Kidney capillary endothelial cell (primary cell): Measurements from ENCODE around the gene LBP.
"Not testable (repeated sequence)": the region's sequence is repeated elsewhere in the genome, so short reads cannot be mapped to it uniquely, and the experiment has no call there.

Experiments
- DNase-seq: peaks from one replicate; pipeline ENCODE4 v3.0.0-alpha.2; 2018; ENCODE audit warnings: low spot score

The LBP gene

DNA sequence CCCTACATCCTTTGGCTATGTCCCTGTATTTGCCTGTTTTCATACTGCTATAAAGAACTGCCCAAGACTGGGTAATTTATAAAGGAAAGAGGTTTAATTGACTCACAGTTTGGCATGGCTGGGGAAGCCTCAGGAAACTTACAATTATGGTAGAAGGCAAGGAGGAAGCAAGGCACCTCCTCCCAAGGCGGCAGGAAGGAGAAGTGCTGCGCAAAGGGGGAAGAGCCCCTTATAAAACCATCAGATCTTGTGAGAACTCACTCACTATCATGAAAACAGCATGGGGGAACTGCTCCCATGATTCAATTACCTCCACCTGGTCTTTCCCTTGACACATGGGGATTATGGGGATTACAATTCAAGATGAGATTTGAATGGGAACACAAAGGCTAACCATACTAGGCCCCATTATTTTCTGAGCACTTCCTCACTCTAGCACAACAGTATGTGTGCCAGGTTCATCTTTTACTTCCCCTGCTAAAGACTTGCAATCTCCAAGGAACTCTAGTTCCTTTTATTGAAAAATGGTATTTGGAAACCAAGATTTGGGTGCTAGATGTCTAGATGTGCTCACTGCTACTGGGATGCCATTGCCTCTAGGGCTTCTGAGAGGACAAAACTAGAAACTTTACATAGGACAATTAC lies 49.6 kb downstream of the LBP start:
- DNase-seq, result not testable (repeated sequence)

DNA sequence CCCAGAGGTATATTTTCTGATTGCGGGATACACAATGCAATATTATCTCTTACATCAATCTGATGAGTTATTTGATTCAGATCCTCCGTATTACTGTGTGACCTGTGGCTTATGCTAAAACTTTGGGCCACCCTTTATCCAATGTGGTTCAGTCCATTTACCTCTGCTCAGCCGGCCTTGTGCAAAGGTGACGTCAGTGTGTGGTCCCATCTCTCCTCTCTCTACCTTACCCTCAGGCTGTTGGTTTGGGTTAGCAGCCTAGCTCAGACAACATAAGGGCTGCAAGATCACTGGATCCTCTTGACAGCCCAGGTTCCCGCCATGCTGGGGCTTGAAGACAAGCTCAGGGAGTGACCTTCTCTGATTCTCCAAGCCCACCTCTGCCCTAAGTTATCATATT lies 55.8 kb downstream of the LBP start:
- DNase-seq, result no peak

- no peak for DNase-seq
Observed at GRCh38 chr20:38402816-38403215, 56.5 kb downstream of the LBP start.

GRCh38 chr20:38404016-38404415 lies 57.7 kb downstream of the LBP start:
- no peak for DNase-seq

- no peak for DNase-seq
Observed at GRCh38 chr20:38405132-38405531, 58.9 kb downstream of the LBP start.

DNA sequence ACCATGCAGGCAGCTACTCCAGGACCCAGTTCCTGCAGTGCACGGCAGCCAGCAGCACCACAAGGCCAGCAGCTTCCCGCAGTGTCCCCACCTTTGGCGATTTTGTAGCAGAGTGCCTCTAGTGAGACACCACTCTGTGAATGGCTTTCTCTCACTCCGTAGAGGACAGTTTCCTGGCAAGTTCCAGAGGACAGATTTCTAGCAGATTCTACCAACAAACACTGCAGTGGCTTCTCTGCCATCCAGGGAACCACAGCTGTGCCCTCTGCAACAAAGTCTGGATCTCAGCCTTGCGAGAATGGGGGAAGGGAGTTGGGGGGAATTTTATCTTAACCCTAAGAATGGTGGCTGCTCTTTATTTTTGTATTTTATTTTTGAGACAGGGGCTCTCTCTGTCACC lies 60.2 kb downstream of the LBP start:
- DNase-seq, result no peak

DNA sequence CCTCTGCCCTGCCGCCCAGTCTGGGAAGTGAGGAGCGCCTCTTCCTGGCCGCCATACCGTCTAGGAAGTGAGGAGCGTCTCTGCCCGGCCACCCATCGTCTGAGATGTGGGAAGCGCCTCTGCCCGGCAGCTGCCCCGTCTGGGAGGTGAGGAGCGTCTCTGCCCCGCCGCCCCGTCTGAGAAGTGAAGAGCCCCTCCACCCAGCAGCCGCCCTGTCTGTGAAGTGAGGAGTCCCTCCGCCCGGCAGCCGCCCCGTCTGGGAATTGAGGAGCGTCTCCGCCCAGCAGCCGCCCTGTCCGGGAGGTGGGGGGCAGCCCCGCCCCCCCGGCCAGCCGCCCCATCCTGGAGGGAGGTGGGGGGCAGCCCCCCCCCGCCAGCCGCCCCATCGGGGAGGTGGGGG lies 61.0 kb downstream of the LBP start:
- DNase-seq, result no peak

DNA sequence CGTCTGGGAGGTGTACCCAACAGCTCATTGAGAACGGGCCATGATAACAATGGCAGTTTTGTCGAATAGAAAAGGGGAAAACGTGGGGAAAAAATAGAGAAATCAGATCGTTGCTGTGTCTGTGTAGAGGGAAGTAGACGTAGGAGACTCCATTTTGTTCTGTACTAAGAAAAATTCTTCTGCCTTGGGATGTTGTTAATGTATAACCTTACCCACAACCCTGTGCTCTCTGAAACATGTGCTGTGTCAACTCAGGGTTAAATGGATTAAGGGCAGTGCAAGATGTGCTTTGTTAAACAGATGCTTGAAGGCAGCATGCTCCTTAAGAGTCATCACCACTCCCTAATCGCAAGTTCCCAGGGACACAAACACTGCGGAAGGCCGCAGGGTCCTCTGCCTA lies 61.5 kb downstream of the LBP start:
- not testable (repeated sequence) for DNase-seq

- no peak for DNase-seq
Observed at GRCh38 chr20:38412877-38413577, 66.7 kb downstream of the LBP start.

- DNase-seq, result no peak
Observed at GRCh38 chr20:38414769-38415450, 68.6 kb downstream of the LBP start.

DNA sequence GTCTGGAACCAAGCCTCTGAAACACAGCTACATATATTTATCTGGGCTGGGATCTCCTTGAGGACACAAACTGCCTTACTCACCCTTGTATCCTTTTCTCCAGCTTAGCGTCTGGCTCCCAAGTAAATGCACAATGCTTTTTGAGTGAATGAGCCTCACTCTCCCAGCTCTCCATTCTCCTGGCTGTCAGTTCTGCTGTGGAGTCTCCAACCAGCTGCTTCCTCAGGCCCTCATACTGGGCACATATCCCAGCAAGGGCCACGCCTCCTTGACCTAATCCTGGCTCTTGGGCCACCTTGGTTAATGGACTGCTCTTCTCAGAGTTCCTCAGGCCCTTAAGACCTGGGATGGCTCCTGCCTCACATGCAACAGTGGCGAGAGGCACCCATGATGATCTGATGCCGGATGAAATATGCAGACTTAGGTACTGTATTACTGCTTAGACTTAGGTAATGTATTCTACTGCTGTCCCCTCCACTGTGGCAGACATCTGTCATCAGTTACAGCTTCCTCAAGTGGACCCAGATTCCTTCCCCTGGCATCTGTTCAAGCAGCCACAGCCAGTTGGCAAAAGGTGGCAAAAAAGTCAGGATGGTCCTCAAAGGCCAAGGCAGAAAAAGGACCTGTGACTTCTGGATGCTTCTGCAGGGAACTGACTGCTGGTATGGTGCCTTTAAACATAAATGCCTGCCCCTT lies 72.4 kb downstream of the LBP start:
- no peak for DNase-seq

DNA sequence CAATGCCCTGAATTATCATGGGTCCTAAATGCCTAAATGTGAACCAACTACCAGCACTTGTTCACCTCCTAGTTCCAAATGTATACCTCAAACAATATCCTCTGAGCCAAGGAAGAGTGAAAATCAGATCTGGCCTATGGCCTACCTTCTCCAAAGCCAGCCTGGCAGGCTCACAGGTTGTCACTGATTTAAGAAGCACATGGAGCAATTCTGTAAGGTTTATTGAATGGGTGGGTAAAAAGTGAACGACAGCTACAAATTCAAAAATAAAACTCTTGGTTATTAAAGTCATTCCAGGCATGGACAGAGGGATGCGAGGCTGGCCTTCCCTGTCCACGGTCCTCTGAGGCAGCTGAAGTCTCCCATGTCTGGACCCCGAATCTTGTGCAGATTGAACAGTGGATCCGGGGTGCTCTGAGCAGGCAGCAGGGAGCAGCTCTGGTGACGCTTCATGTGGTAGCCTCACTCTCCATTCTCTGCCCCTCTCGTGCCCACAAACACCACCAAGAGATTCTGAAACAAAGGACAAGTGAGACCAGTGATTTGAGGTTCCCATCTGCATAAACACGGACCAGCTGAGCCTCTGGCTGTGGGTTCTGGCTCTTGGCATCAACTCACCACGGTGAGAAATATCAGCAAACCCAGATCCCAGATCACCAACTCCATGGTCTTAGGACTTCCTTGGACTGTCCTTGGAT lies 74.3 kb downstream of the LBP start:
- DNase-seq, result no peak

GRCh38 chr20:38421915-38422314 lies 75.6 kb downstream of the LBP start:
- no peak for DNase-seq

GRCh38 chr20:38423541-38423940 lies 77.3 kb downstream of the LBP start:
- DNase-seq, result no peak

- DNase-seq, result no peak
Observed at GRCh38 chr20:38424401-38424800, 78.1 kb downstream of the LBP start.

GRCh38 chr20:38426006-38426897 lies 80.0 kb downstream of the LBP start:
- DNase-seq, result peak; percentile 26
